ENCODE measurements around the gene ADAM8.

DNA sequence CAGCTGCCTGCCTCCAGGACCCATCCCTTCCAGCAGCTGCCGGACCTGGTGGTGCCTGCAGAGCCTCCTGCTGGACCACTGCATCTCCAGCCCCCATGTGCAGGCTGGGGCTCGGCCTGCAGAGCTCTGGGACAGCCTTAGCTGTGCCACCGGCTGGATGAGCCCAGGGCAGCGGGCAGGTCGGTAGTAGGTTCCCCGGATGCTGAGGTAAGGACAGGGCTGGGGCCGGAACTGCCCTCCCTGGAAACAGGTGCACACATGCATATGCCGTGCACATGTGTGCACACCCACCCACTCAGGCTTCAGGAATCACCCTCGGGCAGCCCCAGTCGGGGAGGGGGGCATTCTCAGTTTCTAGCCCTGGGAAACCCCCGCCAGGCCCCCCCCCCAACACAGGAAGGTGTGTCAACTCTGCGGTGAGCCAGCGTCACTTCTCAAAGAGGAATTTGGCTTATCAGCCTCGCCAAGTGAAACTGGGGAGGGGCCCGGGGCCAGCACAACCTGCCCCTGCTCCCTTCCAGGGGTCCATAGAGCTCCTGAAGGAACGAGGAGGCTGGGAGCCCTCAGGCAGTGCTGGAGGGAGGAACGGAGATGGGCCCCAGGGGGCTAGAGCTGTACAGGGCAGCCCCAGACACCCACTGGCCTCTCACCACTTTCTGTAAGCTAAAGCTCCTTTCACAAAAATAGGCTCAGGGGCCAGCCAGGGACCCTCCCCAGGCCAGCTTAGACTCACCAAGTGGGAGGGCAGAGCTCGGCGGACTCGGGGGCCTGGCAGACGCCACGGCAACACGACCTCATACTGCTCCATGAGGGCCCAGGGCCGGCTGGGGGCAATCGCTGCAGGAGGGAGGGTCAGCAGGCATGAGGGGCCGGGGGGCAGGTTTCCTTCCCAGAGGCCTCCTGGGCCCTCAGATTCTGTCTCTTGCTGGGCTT, 1.7 kb downstream of the ADAM8 start:
- TF ChIP-seq, protein P1, sequence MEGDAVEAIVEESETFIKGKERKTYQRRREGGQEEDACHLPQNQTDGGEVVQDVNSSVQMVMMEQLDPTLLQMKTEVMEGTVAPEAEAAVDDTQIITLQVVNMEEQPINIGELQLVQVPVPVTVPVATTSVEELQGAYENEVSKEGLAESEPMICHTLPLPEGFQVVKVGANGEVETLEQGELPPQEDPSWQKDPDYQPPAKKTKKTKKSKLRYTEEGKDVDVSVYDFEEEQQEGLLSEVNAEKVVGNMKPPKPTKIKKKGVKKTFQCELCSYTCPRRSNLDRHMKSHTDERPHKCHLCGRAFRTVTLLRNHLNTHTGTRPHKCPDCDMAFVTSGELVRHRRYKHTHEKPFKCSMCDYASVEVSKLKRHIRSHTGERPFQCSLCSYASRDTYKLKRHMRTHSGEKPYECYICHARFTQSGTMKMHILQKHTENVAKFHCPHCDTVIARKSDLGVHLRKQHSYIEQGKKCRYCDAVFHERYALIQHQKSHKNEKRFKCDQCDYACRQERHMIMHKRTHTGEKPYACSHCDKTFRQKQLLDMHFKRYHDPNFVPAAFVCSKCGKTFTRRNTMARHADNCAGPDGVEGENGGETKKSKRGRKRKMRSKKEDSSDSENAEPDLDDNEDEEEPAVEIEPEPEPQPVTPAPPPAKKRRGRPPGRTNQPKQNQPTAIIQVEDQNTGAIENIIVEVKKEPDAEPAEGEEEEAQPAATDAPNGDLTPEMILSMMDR (IDR thresholded peaks at IDR 0.05 in 2 of 3, conservative IDR thresholded peaks at IDR 0.05 in 1 of 3; ENCODE audit: control insufficient read depth in 2 of 3, extremely low read depth in 1 of 3, insufficient read depth in 1 of 3, low read depth in 3 of 3, low read length in 3 of 3) = peak in 1 of 3 experiments; percentile 11; a peak in 1 of 6 replicates
- TF ChIP-seq JUND (IDR thresholded peaks at IDR 0.05; ENCODE audit: low read depth, low read length) = no peak
- peak; percentile 87 for TF ChIP-seq POLR2AphosphoS5 (IDR thresholded peaks at IDR 0.05; ENCODE audit: low read length)
- peak; percentile 18 to 29; a peak in 1 of 4 replicates for TF ChIP-seq EP300 (IDR thresholded peaks at IDR 0.05; ENCODE audit: borderline replicate concordance in 1 of 2, control insufficient read depth in 1 of 2, low read depth in 2 of 2, low read length in 2 of 2)
- no peak for TF ChIP-seq NFYB (IDR thresholded peaks at IDR 0.05; ENCODE audit: insufficient read depth, low read depth, low read length)
- peak; percentile 92 for TF ChIP-seq RUNX3 (IDR thresholded peaks at IDR 0.05; ENCODE audit: low read length)
- TF ChIP-seq POLR2A (IDR thresholded peaks at IDR 0.05; ENCODE audit: low read depth, low read length) = peak; percentile 68
- TF ChIP-seq SIN3A (IDR thresholded peaks at IDR 0.05; ENCODE audit: low read depth, low read length) = peak; percentile 55; the same call in 1 of the 2 replicates
- TF ChIP-seq RCOR1 (conservative IDR thresholded peaks at IDR 0.05; ENCODE audit: low read depth, low read length) = no peak
- TF ChIP-seq, protein P2, sequence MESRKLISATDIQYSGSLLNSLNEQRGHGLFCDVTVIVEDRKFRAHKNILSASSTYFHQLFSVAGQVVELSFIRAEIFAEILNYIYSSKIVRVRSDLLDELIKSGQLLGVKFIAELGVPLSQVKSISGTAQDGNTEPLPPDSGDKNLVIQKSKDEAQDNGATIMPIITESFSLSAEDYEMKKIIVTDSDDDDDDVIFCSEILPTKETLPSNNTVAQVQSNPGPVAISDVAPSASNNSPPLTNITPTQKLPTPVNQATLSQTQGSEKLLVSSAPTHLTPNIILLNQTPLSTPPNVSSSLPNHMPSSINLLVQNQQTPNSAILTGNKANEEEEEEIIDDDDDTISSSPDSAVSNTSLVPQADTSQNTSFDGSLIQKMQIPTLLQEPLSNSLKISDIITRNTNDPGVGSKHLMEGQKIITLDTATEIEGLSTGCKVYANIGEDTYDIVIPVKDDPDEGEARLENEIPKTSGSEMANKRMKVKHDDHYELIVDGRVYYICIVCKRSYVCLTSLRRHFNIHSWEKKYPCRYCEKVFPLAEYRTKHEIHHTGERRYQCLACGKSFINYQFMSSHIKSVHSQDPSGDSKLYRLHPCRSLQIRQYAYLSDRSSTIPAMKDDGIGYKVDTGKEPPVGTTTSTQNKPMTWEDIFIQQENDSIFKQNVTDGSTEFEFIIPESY (IDR thresholded peaks at IDR 0.05) = no peak
- TF ChIP-seq SP1 (IDR thresholded peaks at IDR 0.05; ENCODE audit: low read depth, low read length) = peak; percentile 76
- TF ChIP-seq ZNF274 (IDR thresholded peaks at IDR 0.05; ENCODE audit: insufficient read depth, insufficient read length) = no peak
